ENCODE results near the gene PHEX. TPM values are rescaled to one million over a fixed set of nuclear protein-coding genes. Genes with fewer than 3 reads are reported as not detected.
A peak's percentile ranks its signal among the peaks of the same experiment; 100 is the strongest.

PHEX gene
- total and polyA plus RNA-seq, 8 donors, result 0.04 to 0.09 (median 0.07) TPM; not detected in 3

- peaks cover 0 to 3% (median 0%) of the 10 kb centered on the region in 4 donors for H3K27me3 ChIP-seq
- peak; percentile 63 for FAIRE-seq
- no peak for TF ChIP-seq CTCF (IDR thresholded peaks at IDR 0.05)
- no peaks in the 10 kb centered on the region for H3K4me1 ChIP-seq
- 62 to 80% methylated on average over 2 of the region's 2 CpGs for WGBS, 2 donors
- DNase-seq, result no peak
- ATAC-seq, result no peak
- H3K27ac ChIP-seq, result no peak overlapping the region
- no peak overlapping the region for H3K4me3 ChIP-seq
- H3K36me3 ChIP-seq, result no peaks in the 10 kb centered on the region
- H3K9me3 ChIP-seq, result no peaks in the 10 kb centered on the region
- intact Hi-C loops (cut with DNase I), result no loop called here
Observed at GRCh38 chrX:22148565-22148964, 116.4 kb downstream of the PHEX start.

GRCh38 chrX:22150371-22150770 is 118.2 kb downstream of the PHEX start:
- Histone ChIP-seq H3K4me3 (no peak overlapping the region), H3K9me3 (no peaks in the 10 kb centered on the region), H3K27me3 (no peaks in the 10 kb centered on the region), H3K4me1 (no peaks in the 10 kb centered on the region), H3K36me3 (no peaks in the 10 kb centered on the region), H3K27ac (no peak overlapping the region)
- DNase-seq (no peak), FAIRE-seq (no peak), ATAC-seq (no peak)
- WGBS, 2 donors, result 40 to 72% methylated on average over 3 of the region's 3 CpGs
- TF ChIP-seq CTCF (IDR thresholded peaks at IDR 0.05), result no peak
- intact Hi-C loops (cut with DNase I), result no loop called here

GRCh38 chrX:22155126-22155525 is 123.0 kb downstream of the PHEX start:
- ATAC-seq, result no peak
- H3K36me3 ChIP-seq, result no peaks in the 10 kb centered on the region
- H3K9me3 ChIP-seq, result no peaks in the 10 kb centered on the region
- DNase-seq, result no peak
- H3K27me3 ChIP-seq, result no peaks in the 10 kb centered on the region
- FAIRE-seq, result no peak
- no peak overlapping the region for H3K4me3 ChIP-seq
- 46 to 58% methylated on average over 6 of the region's 6 CpGs for WGBS, 2 donors
- no peaks in the 10 kb centered on the region for H3K4me1 ChIP-seq
- intact Hi-C loops (cut with DNase I), result no loop called here
- no peak for TF ChIP-seq CTCF (IDR thresholded peaks at IDR 0.05)
- H3K27ac ChIP-seq, result no peak overlapping the region

GRCh38 chrX:22159071-22159470 is 126.9 kb downstream of the PHEX start:
- H3K9me3 ChIP-seq, result no peaks in the 10 kb centered on the region
- TF ChIP-seq CTCF (IDR thresholded peaks at IDR 0.05), result no peak
- no peaks in the 10 kb centered on the region for H3K36me3 ChIP-seq
- no peak for FAIRE-seq
- H3K4me1 ChIP-seq, result no peaks in the 10 kb centered on the region
- no peak for ATAC-seq
- no peaks in the 10 kb centered on the region for H3K27me3 ChIP-seq
- no peak for DNase-seq
- no peak overlapping the region for H3K27ac ChIP-seq
- intact Hi-C loops (cut with DNase I), result no loop called here
- WGBS, 2 donors, result 75 to 78% methylated on average over 5 of the region's 5 CpGs
- no peak overlapping the region for H3K4me3 ChIP-seq

GRCh38 chrX:22163326-22163725 is 131.2 kb downstream of the PHEX start:
- Histone ChIP-seq H3K9me3 (no peaks in the 10 kb centered on the region), H3K4me3 (no peak overlapping the region), H3K27me3 (peaks cover 0 to 4% (median 0%) of the 10 kb centered on the region in 4 donors), H3K36me3 (no peaks in the 10 kb centered on the region), H3K4me1 (no peaks in the 10 kb centered on the region), H3K27ac (no peak overlapping the region)
- WGBS, 2 donors, result 49 to 61% methylated on average over 3 of the region's 3 CpGs
- TF ChIP-seq CTCF (IDR thresholded peaks at IDR 0.05), result no peak
- no peak for DNase-seq
- intact Hi-C loops (cut with DNase I), result no loop called here
- no peak for ATAC-seq
- no peak for FAIRE-seq
